Endothelial cell of umbilical vein (primary cell): ENCODE measurements around the gene ZNF681.

ENCODE experiments used
- EZH2 ChIP-seq: IDR thresholded peaks from 2 replicates; pipeline ENCODE4 v1.6.1; 2012; ENCODE audit warnings: borderline replicate concordance, low read depth, mild to moderate bottlenecking, moderate library complexity, low read length, inconsistent platforms; ENCODE audit not compliant: severe bottlenecking
- FOS ChIP-seq: IDR thresholded peaks from 2 replicates; pipeline ENCODE4 v1.6.1; 2011; ENCODE audit warnings: mild to moderate bottlenecking, low read length, moderate library complexity, borderline replicate concordance; ENCODE audit not compliant: insufficient read depth
- GATA2 ChIP-seq: IDR thresholded peaks from 2 replicates; pipeline ENCODE4 v1.7.0; 2011; ENCODE audit warnings: low read depth, mild to moderate bottlenecking, moderate library complexity, mixed read lengths, low read length; ENCODE audit not compliant: insufficient read length, insufficient read depth
- JUN ChIP-seq: IDR thresholded peaks from 2 replicates; pipeline ENCODE4 v1.6.1; 2011; ENCODE audit warnings: borderline replicate concordance, low read depth; ENCODE audit not compliant: insufficient read length, insufficient read depth
- POLR2A ChIP-seq: IDR thresholded peaks from 2 replicates; pipeline ENCODE4 v1.6.1; 2012; ENCODE audit warnings: low read depth, mild to moderate bottlenecking, control low read depth, low read length
- POLR2AphosphoS5 ChIP-seq: IDR thresholded peaks from 2 replicates; pipeline ENCODE4 v1.6.1; 2012; ENCODE audit warnings: low read depth, mild to moderate bottlenecking, control low read depth, low read length, moderate library complexity; ENCODE audit not compliant: insufficient read depth
- TF ChIP-seq, protein P1 (sequence below), 2 donors: IDR thresholded peaks; 1 replicate in 1 of 2; 2 replicates in 1 of 2; pipeline ENCODE4 v1.5.1; 2011; ENCODE audit warnings: low read length in 2 of 2, mild to moderate bottlenecking in 2 of 2, moderate library complexity in 2 of 2, control low read depth in 1 of 2, inconsistent platforms in 1 of 2, low read depth in 1 of 2; ENCODE audit not compliant: insufficient read depth in 1 of 2; ENCODE audit errors: extremely low read depth in 1 of 2

- TF ChIP-seq, protein P1, sequence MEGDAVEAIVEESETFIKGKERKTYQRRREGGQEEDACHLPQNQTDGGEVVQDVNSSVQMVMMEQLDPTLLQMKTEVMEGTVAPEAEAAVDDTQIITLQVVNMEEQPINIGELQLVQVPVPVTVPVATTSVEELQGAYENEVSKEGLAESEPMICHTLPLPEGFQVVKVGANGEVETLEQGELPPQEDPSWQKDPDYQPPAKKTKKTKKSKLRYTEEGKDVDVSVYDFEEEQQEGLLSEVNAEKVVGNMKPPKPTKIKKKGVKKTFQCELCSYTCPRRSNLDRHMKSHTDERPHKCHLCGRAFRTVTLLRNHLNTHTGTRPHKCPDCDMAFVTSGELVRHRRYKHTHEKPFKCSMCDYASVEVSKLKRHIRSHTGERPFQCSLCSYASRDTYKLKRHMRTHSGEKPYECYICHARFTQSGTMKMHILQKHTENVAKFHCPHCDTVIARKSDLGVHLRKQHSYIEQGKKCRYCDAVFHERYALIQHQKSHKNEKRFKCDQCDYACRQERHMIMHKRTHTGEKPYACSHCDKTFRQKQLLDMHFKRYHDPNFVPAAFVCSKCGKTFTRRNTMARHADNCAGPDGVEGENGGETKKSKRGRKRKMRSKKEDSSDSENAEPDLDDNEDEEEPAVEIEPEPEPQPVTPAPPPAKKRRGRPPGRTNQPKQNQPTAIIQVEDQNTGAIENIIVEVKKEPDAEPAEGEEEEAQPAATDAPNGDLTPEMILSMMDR (IDR thresholded peaks at IDR 0.05; ENCODE audit: extremely low read depth in 1 of 2, insufficient read depth in 1 of 2, low read depth in 1 of 2, low read length in 2 of 2) = no peak
- no peak for TF ChIP-seq GATA2
- no peak for TF ChIP-seq POLR2A
- no peak for TF ChIP-seq POLR2AphosphoS5
- no peak for TF ChIP-seq FOS
- no peak for TF ChIP-seq EZH2
- TF ChIP-seq JUN = no peak
Observed at GRCh38 chr19:23789246-23789645, 30.6 kb upstream of the ZNF681 start.
